Measurements from ENCODE around the gene SQOR. TPM values are rescaled to one million over a fixed set of nuclear protein-coding genes. Genes with fewer than 3 reads are reported as not detected.

SQOR gene
- total and polyA plus RNA-seq, 3 experiments from 2014 or later, result 95.8 to 105 (median 98.3) TPM

DNA sequence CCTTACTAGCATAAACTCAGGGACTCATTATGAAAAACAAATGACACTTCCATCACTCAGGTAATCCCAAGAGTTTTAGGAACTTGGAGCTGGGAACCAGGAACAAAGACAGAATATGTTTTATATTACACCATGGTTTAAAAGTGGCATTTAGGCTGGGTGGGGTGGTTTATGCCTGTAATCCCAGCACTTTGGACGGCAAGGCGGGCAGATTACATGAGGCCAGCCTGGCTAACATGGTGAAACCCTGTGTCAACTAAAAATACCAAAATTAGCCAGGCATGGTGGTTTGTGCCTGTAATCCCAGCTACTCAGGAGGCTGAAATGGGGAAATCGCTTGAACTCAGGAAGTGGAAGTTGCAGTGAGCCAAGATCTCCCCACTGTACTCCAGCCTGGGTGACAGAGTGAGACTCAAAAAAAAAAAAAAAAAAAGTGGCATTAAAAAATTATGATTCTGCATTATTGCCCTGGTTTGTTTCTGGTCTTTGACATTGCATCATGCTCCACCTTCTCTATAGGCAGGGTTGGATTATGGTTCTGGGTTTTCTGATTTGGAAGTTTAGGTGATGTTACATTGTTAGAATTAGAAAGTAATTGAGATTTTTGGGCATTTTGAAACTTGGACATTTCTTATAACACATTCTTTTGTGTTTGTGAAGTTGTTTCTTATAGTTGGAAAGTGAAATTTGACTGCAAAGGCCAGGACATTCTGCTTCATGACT lies 19.0 kb downstream of the SQOR start:
- Histone ChIP-seq H3K27ac (ENCODE audit: low read depth, low read length) (no peak overlapping the region), H3K4me3 (ENCODE audit: low read length) (no peak overlapping the region), H3K36me3 (ENCODE audit: insufficient read depth, low read length) (no peaks in the 10 kb centered on the region), H3K4me1 (ENCODE audit: insufficient read depth, low read length) (peaks cover 13% of the 10 kb centered on the region), H3K27me3 (ENCODE audit: insufficient read depth, low read length, poor library complexity, severe bottlenecking) (no peaks in the 10 kb centered on the region), H3K9me3 (ENCODE audit: low read length) (no peaks in the 10 kb centered on the region)
- Mint-ChIP-seq H3K27ac (peak overlapping the region in 3 of 8 donors; percentile 13 to 18 (median 17)), H3K9me3 (no peaks in the 10 kb centered on the region), H3K36me3 (peaks cover 6 to 20% (median 10%) of the 10 kb centered on the region in 3 donors), H3K27me3 (no peaks in the 10 kb centered on the region), H3K4me1 (peaks cover 57 to 75% (median 71%) of the 10 kb centered on the region in 3 donors), H3K4me3 (peak overlapping the region in 1 of 7 donors; percentile 33)
- CTCF ChIA-PET, result no interaction called here
- POLR2A ChIA-PET, result no interaction called here
- no peak for DNase-seq

DNA sequence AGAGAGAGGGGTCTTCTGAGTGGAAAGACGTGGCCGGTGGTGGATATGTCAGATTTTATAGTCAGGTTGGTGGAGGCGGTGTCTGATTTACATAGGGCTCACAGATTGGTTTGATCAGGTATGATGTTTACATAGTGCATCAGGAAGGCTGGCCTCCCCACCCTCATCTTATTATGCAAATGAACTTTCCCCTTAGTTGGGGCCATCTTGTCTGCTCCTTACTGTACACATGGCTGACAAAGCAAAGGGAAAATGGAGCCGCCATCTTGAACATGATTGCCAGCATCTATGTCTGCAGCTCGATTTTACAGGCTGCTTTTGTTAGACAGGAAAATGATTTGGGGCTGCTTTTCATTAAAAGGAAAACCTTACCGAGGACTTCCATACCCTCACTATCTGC lies 19.9 kb downstream of the SQOR start:
- H3K9me3 Mint-ChIP-seq, result no peaks in the 10 kb centered on the region
- H3K36me3 Mint-ChIP-seq, result peaks cover 6 to 29% (median 10%) of the 10 kb centered on the region in 3 donors
- ChIA-PET POLR2A (no interaction called here), CTCF (no interaction called here)
- H3K27ac Mint-ChIP-seq, result peak overlapping the region in 3 of 8 donors; percentile 5 to 48 (median 37)
- no peak overlapping the region for H3K4me3 Mint-ChIP-seq
- no peak for DNase-seq
- H3K27me3 ChIP-seq (ENCODE audit: insufficient read depth, low read length, poor library complexity, severe bottlenecking), result no peaks in the 10 kb centered on the region
- peaks cover 10% of the 10 kb centered on the region for H3K4me1 ChIP-seq (ENCODE audit: insufficient read depth, low read length)
- H3K4me3 ChIP-seq (ENCODE audit: low read length), result no peak overlapping the region
- no peaks in the 10 kb centered on the region for H3K9me3 ChIP-seq (ENCODE audit: low read length)
- no peaks in the 10 kb centered on the region for H3K27me3 Mint-ChIP-seq
- H3K27ac ChIP-seq (ENCODE audit: low read depth, low read length), result no peak overlapping the region
- peaks cover 53 to 77% (median 69%) of the 10 kb centered on the region in 3 donors for H3K4me1 Mint-ChIP-seq
- peaks cover 8% of the 10 kb centered on the region for H3K36me3 ChIP-seq (ENCODE audit: insufficient read depth, low read length)

- peaks cover 10% of the 10 kb centered on the region for H3K4me1 ChIP-seq (ENCODE audit: insufficient read depth, low read length)
- no peak overlapping the region for H3K27ac ChIP-seq (ENCODE audit: low read depth, low read length)
- no peaks in the 10 kb centered on the region for H3K27me3 ChIP-seq (ENCODE audit: insufficient read depth, low read length, poor library complexity, severe bottlenecking)
- Mint-ChIP-seq H3K9me3 (no peaks in the 10 kb centered on the region), H3K4me1 (peaks cover 40 to 72% (median 68%) of the 10 kb centered on the region in 3 donors), H3K27ac (peak overlapping the region in 3 of 8 donors; percentile 11 to 75 (median 72)), H3K36me3 (peaks cover 0 to 42% (median 14%) of the 10 kb centered on the region in 3 donors), H3K4me3 (no peak overlapping the region), H3K27me3 (no peaks in the 10 kb centered on the region)
- ChIA-PET CTCF (no interaction called here), POLR2A (no interaction called here)
- peaks cover 22% of the 10 kb centered on the region for H3K36me3 ChIP-seq (ENCODE audit: insufficient read depth, low read length)
- H3K9me3 ChIP-seq (ENCODE audit: low read length), result no peaks in the 10 kb centered on the region
- DNase-seq, result no peak
- no peak overlapping the region for H3K4me3 ChIP-seq (ENCODE audit: low read length)
Measured at GRCh38 chr15:45657254-45657653, 22.4 kb downstream of the SQOR start.

GRCh38 chr15:45657764-45658545 lies 23.1 kb downstream of the SQOR start:
- H3K27ac ChIP-seq (ENCODE audit: low read depth, low read length), result no peak overlapping the region
- Mint-ChIP-seq H3K9me3 (no peaks in the 10 kb centered on the region), H3K4me3 (no peak overlapping the region), H3K27ac (peak overlapping the region in 4 of 8 donors; percentile 27 to 75 (median 61)), H3K36me3 (peaks cover 0 to 47% (median 13%) of the 10 kb centered on the region in 3 donors), H3K27me3 (no peaks in the 10 kb centered on the region), H3K4me1 (peaks cover 37 to 67% (median 63%) of the 10 kb centered on the region in 3 donors)
- H3K36me3 ChIP-seq (ENCODE audit: insufficient read depth, low read length), result peaks cover 26% of the 10 kb centered on the region
- H3K27me3 ChIP-seq (ENCODE audit: insufficient read depth, low read length, poor library complexity, severe bottlenecking), result no peaks in the 10 kb centered on the region
- CTCF ChIA-PET, result no interaction called here
- H3K4me3 ChIP-seq (ENCODE audit: low read length), result no peak overlapping the region
- POLR2A ChIA-PET, result no interaction called here
- H3K4me1 ChIP-seq (ENCODE audit: insufficient read depth, low read length), result peaks cover 9% of the 10 kb centered on the region
- no peak for DNase-seq
- no peaks in the 10 kb centered on the region for H3K9me3 ChIP-seq (ENCODE audit: low read length)

- no peaks in the 10 kb centered on the region for H3K9me3 Mint-ChIP-seq
- Histone ChIP-seq H3K4me3 (ENCODE audit: low read length) (no peak overlapping the region), H3K36me3 (ENCODE audit: insufficient read depth, low read length) (peaks cover 31% of the 10 kb centered on the region), H3K27me3 (ENCODE audit: insufficient read depth, low read length, poor library complexity, severe bottlenecking) (no peaks in the 10 kb centered on the region), H3K27ac (ENCODE audit: low read depth, low read length) (no peak overlapping the region), H3K4me1 (ENCODE audit: insufficient read depth, low read length) (no peaks in the 10 kb centered on the region), H3K9me3 (ENCODE audit: low read length) (no peaks in the 10 kb centered on the region)
- H3K4me1 Mint-ChIP-seq, result peaks cover 23 to 50% (median 40%) of the 10 kb centered on the region in 3 donors
- peak overlapping the region in 2 of 8 donors; percentile 12 to 47 for H3K27ac Mint-ChIP-seq
- POLR2A ChIA-PET, result interaction anchor here (0.7 kb wide), 1 partner anchor 462 kb away, joined by 5 read pairs; no protein-coding TSS in a partner anchor
- CTCF ChIA-PET, result no interaction called here
- no peak for DNase-seq
- peaks cover 0 to 65% (median 21%) of the 10 kb centered on the region in 3 donors for H3K36me3 Mint-ChIP-seq
- no peak overlapping the region for H3K4me3 Mint-ChIP-seq
- H3K27me3 Mint-ChIP-seq, result no peaks in the 10 kb centered on the region
Measured at GRCh38 chr15:45660231-45660979, 25.6 kb downstream of the SQOR start.

- Histone ChIP-seq H3K27me3 (ENCODE audit: insufficient read depth, low read length, poor library complexity, severe bottlenecking) (no peaks in the 10 kb centered on the region), H3K4me1 (ENCODE audit: insufficient read depth, low read length) (no peaks in the 10 kb centered on the region), H3K27ac (ENCODE audit: low read depth, low read length) (no peak overlapping the region), H3K4me3 (ENCODE audit: low read length) (no peak overlapping the region), H3K9me3 (ENCODE audit: low read length) (no peaks in the 10 kb centered on the region), H3K36me3 (ENCODE audit: insufficient read depth, low read length) (peaks cover 31% of the 10 kb centered on the region)
- Mint-ChIP-seq H3K27ac (peak overlapping the region in 1 of 8 donors; percentile 26), H3K36me3 (peaks cover 5 to 75% (median 26%) of the 10 kb centered on the region in 3 donors), H3K4me3 (no peak overlapping the region), H3K4me1 (peaks cover 22 to 49% (median 42%) of the 10 kb centered on the region in 3 donors), H3K9me3 (no peaks in the 10 kb centered on the region), H3K27me3 (no peaks in the 10 kb centered on the region)
- no peak for DNase-seq
- ChIA-PET CTCF (no interaction called here), POLR2A (no interaction called here)
Measured at GRCh38 chr15:45662375-45662774, 27.5 kb downstream of the SQOR start.

GRCh38 chr15:45664451-45664850 lies 29.6 kb downstream of the SQOR start:
- CTCF ChIA-PET, result no interaction called here
- no peak for DNase-seq

More at GRCh38 chr15:45664451-45664850, 29.6 kb downstream of the SQOR start:
- Mint-ChIP-seq H3K4me1 (peaks cover 12 to 37% (median 36%) of the 10 kb centered on the region in 3 donors), H3K27ac (peak overlapping the region in 3 of 8 donors; percentile 16 to 60 (median 40)), H3K36me3 (peaks cover 5 to 79% (median 29%) of the 10 kb centered on the region in 3 donors), H3K4me3 (no peak overlapping the region), H3K27me3 (no peaks in the 10 kb centered on the region), H3K9me3 (no peaks in the 10 kb centered on the region)
- POLR2A ChIA-PET, result no interaction called here
- no peaks in the 10 kb centered on the region for H3K27me3 ChIP-seq (ENCODE audit: insufficient read depth, low read length, poor library complexity, severe bottlenecking)
- no peaks in the 10 kb centered on the region for H3K9me3 ChIP-seq (ENCODE audit: low read length)
- no peaks in the 10 kb centered on the region for H3K4me1 ChIP-seq (ENCODE audit: insufficient read depth, low read length)
- no peak overlapping the region for H3K4me3 ChIP-seq (ENCODE audit: low read length)
- H3K36me3 ChIP-seq (ENCODE audit: insufficient read depth, low read length), result peaks cover 29% of the 10 kb centered on the region
- H3K27ac ChIP-seq (ENCODE audit: low read depth, low read length), result no peak overlapping the region

Data from CD8-positive, alpha-beta memory T cell (primary cell).